ENCODE results near the gene CNN2. TPM values are rescaled to one million over a fixed set of nuclear protein-coding genes. Genes with fewer than 3 reads are reported as not detected.

Gene CNN2
- total and polyA plus RNA-seq, 9 donors, result 60.6 to 438 (median 192) TPM

DNA sequence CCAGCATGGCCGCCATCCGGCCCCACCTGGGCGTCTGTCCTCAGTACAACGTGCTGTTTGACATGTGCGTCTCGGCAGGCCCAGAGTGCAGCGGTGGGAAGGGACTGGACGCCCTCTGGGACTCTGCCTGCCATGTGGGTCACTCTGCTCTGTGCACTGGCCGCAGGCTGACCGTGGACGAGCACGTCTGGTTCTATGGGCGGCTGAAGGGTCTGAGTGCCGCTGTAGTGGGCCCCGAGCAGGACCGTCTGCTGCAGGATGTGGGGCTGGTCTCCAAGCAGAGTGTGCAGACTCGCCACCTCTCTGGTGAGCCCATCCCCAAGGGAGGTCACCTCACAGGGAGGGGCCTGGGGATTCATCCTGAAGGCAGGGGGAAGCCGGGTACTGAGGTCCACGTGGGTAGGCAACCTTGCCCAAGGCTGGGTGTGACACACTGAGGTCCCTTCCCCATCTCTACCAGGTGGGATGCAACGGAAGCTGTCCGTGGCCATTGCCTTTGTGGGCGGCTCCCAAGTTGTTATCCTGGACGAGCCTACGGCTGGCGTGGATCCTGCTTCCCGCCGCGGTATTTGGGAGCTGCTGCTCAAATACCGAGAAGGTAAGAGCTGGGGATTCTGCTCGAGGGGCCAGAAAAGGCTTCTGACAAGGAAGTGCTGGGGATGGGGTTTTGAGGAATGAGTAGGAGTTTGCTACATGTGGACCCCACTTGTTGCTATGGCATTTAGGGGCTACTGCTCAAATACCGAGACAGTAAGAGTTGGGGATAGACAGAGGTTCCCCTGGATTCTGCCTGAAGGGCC is 24.8 kb downstream of the CNN2 start:
- WGBS, 3 donors, result 71 to 83% (median 78%) methylated on average over 28 to 31 of the region's 31 CpGs
- no peak overlapping the region for H3K27ac ChIP-seq
- no peak for DNase-seq
- no peaks in the 10 kb centered on the region for H3K4me1 ChIP-seq (ENCODE audit: insufficient read depth)
- no peaks in the 10 kb centered on the region for H3K9me3 ChIP-seq
- H3K27me3 ChIP-seq, result no peaks in the 10 kb centered on the region
- TF ChIP-seq POLR2A (IDR thresholded peaks at IDR 0.05) (no peak), EP300 (IDR thresholded peaks at IDR 0.05) (no peak)
- TF ChIP-seq, protein P1, sequence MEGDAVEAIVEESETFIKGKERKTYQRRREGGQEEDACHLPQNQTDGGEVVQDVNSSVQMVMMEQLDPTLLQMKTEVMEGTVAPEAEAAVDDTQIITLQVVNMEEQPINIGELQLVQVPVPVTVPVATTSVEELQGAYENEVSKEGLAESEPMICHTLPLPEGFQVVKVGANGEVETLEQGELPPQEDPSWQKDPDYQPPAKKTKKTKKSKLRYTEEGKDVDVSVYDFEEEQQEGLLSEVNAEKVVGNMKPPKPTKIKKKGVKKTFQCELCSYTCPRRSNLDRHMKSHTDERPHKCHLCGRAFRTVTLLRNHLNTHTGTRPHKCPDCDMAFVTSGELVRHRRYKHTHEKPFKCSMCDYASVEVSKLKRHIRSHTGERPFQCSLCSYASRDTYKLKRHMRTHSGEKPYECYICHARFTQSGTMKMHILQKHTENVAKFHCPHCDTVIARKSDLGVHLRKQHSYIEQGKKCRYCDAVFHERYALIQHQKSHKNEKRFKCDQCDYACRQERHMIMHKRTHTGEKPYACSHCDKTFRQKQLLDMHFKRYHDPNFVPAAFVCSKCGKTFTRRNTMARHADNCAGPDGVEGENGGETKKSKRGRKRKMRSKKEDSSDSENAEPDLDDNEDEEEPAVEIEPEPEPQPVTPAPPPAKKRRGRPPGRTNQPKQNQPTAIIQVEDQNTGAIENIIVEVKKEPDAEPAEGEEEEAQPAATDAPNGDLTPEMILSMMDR (IDR thresholded peaks at IDR 0.05), result no peak
- intact Hi-C loops (cut with DNase I), result no loop called here
- H3K36me3 ChIP-seq, result no peaks in the 10 kb centered on the region
- H3K4me3 ChIP-seq, result no peak overlapping the region

- no peak overlapping the region for H3K27ac ChIP-seq
- WGBS, 3 donors, result 86 to 93% (median 88%) methylated on average over 11 to 17 of the region's 17 CpGs
- no peaks in the 10 kb centered on the region for H3K36me3 ChIP-seq
- no peaks in the 10 kb centered on the region for H3K27me3 ChIP-seq
- no peak overlapping the region for H3K4me3 ChIP-seq
- no peak for DNase-seq
- intact Hi-C loops (cut with DNase I), result no loop called here
- peaks cover 0 to 2% of the 10 kb centered on the region in 2 donors for H3K9me3 ChIP-seq
- H3K4me1 ChIP-seq (ENCODE audit: insufficient read depth), result no peaks in the 10 kb centered on the region
- TF ChIP-seq, protein P1 (IDR thresholded peaks at IDR 0.05), result no peak
- no peak for TF ChIP-seq POLR2A (IDR thresholded peaks at IDR 0.05)
- no peak for TF ChIP-seq EP300 (IDR thresholded peaks at IDR 0.05)
These were observed 25.4 kb downstream of the CNN2 start for GRCh38 chr19:1051791-1052190.

DNA sequence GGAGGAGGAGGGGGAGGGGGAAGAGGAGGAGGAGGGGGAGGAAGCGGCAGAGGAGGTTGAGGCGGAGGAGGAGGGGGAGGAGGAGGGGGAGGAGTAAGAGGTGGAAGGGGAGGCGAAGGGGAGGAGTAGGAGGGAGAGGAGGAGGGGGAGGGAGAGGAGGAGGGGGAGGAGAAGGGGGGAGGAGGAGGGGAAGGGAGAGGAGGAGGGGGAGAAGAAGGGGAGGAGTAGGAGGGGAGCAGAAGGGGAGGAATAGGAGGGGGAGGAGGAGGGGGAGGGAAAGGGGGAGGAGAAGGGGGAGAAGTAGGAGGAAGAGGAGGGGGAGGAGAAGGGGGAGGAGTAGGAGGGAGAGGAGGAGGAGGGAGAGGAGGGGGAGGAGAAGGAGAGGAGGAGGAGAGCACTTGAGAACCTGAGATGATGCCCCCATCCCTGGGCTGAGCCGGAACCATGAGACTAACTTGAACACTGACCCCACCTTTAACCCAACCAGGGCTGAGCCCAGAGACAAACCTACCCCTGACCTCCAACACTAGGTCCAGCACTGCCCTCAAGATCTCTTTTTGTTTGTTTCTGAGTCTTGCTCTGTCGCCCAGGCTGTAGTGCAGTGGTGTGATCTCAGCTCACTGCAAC is 26.1 kb downstream of the CNN2 start:
- Histone ChIP-seq H3K4me3 (no peak overlapping the region), H3K27me3 (no peaks in the 10 kb centered on the region), H3K4me1 (ENCODE audit: insufficient read depth) (no peaks in the 10 kb centered on the region), H3K27ac (no peak overlapping the region), H3K36me3 (no peaks in the 10 kb centered on the region), H3K9me3 (peaks cover 0 to 7% of the 10 kb centered on the region in 2 donors)
- WGBS, 3 donors, result 34 to 71% (median 68%) methylated on average over 2 to 4 of the region's 5 CpGs
- DNase-seq, result no peak
- TF ChIP-seq POLR2A (IDR thresholded peaks at IDR 0.05), result no peak
- TF ChIP-seq EP300 (IDR thresholded peaks at IDR 0.05), result no peak
- TF ChIP-seq, protein P1 (IDR thresholded peaks at IDR 0.05), result no peak
- intact Hi-C loops (cut with DNase I), result no loop called here

DNA sequence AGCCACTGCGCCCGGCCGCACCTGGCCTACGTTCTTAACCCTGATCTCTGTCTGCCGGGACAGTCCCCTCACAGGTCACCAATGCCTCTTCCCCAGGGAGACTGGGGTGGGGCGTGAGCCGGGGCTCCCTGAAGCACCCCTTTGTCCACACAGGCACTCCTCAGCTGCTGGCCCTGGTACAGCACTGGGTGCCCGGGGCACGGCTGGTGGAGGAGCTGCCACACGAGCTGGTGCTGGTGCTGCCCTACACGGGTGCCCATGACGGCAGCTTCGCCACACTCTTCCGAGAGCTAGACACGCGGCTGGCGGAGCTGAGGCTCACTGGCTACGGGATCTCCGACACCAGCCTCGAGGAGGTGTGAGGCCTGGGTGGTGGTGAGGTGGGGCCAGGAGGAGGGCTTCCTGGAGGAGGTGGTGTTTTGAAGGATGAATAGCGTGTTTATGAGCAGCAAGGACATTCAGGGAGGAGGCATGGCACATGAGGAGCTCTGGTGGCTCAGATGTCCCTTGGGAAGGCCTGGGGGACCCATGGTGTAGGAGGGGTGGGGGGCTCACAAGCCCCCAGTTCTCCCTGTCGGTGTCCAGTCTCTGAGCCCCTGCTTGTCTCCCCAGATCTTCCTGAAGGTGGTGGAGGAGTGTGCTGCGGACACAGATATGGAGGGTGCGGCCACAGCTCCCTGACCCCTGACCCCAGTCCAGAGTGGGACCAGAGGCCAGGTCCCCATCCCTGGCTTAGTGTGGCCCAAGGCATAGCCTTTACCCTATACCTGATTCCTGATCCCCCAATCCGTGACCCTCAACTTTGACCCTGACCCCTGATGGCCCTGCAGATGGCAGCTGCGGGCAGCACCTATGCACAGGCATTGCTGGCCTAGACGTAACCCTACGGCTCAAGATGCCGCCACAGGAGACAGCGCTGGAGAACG is 27.0 kb downstream of the CNN2 start:
- Histone ChIP-seq H3K27me3 (no peaks in the 10 kb centered on the region), H3K27ac (no peak overlapping the region), H3K36me3 (no peaks in the 10 kb centered on the region), H3K9me3 (peaks cover under 1 to 11% of the 10 kb centered on the region in 2 donors), H3K4me1 (ENCODE audit: insufficient read depth) (no peaks in the 10 kb centered on the region), H3K4me3 (no peak overlapping the region)
- intact Hi-C loops (cut with DNase I), result no loop called here
- TF ChIP-seq POLR2A (IDR thresholded peaks at IDR 0.05) (no peak), EP300 (IDR thresholded peaks at IDR 0.05) (no peak)
- TF ChIP-seq, protein P1 (IDR thresholded peaks at IDR 0.05), result no peak
- WGBS, 3 donors, result 87 to 92% (median 88%) methylated on average over 31 of the region's 31 CpGs
- DNase-seq, result no peak

All from ovary (tissue), 9 donors.